ENCODE measurements around the gene UBE2G1. TPM values are rescaled to one million over a fixed set of nuclear protein-coding genes. Genes with fewer than 3 reads are reported as not detected.

The UBE2G1 gene
- total RNA-seq, 4 donors from 2014 or later: 152 to 217 (median 180) TPM

DNA sequence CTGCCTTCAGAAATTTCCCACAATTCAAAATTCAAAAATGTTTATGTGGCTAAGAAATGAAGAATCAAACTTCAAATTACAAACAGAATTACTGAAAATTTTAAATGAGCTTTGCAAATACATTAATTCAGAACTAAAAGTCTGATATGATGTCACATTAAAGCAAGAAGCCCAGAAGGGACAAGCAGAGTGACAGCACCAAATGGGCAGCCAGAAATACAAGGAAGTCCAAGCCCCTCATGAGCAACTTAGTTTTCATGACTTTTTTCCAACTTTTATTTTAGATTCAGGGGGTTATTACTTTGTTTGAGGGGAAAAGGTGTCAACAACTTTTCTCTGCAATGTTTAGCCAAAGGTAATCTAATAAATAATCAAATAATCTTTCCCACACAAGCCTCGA lies 21.5 kb downstream of the UBE2G1 start:
- peaks cover 73% of the 10 kb centered on the region in 2 donors for H3K4me1 ChIP-seq
- H3K9me3 ChIP-seq: no peaks in the 10 kb centered on the region
- H3K4me3 ChIP-seq: peak overlapping the region in 3 of 4 donors; percentile 3 to 21 (median 3)
- ATAC-seq: no peak
- H3K27ac ChIP-seq: peak overlapping the region; percentile 74 to 94 (median 88)
- in situ Hi-C loops (cut with MboI; ENCODE audit: low sequenced_read_pairs in 4 of 4): no loop called here
- H3K27me3 ChIP-seq: no peaks in the 10 kb centered on the region
- TF ChIP-seq POLR2A (IDR thresholded peaks at IDR 0.05): no peak
- TF ChIP-seq, protein P1, sequence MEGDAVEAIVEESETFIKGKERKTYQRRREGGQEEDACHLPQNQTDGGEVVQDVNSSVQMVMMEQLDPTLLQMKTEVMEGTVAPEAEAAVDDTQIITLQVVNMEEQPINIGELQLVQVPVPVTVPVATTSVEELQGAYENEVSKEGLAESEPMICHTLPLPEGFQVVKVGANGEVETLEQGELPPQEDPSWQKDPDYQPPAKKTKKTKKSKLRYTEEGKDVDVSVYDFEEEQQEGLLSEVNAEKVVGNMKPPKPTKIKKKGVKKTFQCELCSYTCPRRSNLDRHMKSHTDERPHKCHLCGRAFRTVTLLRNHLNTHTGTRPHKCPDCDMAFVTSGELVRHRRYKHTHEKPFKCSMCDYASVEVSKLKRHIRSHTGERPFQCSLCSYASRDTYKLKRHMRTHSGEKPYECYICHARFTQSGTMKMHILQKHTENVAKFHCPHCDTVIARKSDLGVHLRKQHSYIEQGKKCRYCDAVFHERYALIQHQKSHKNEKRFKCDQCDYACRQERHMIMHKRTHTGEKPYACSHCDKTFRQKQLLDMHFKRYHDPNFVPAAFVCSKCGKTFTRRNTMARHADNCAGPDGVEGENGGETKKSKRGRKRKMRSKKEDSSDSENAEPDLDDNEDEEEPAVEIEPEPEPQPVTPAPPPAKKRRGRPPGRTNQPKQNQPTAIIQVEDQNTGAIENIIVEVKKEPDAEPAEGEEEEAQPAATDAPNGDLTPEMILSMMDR (IDR thresholded peaks at IDR 0.05 in 4 of 5, conservative IDR thresholded peaks at IDR 0.05 in 1 of 5): no peak
- H3K36me3 ChIP-seq: no peaks in the 10 kb centered on the region
- intact Hi-C loops (cut with DNase I; ENCODE audit: low total_unique reads): no loop called here
- DNase-seq: no peak

DNA sequence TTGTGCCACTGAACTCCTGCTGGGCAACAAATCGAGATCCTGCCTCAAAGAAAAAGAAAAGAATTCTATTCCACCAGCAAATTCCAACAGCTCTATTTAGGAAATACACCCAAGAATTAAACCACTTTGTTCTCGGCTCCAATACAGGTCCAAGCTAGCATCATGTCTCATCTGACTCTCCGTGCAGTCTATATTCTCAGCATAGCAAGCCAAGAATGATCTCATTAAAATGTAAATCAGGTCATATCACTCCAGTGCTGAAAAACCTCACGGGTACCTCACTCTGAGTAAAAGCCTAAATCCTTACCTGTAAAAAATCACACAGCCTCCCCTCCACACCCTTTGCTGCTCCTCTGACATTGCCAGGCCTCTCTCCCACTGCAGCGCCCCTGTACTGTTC lies 23.9 kb downstream of the UBE2G1 start:
- ATAC-seq (no peak), DNase-seq (no peak)
- Histone ChIP-seq H3K36me3 (no peaks in the 10 kb centered on the region), H3K4me3 (peak overlapping the region in 3 of 4 donors; percentile 5 to 32 (median 14)), H3K27ac (peak overlapping the region; percentile 74 to 94 (median 88)), H3K4me1 (peaks cover 90 to 93% of the 10 kb centered on the region in 2 donors), H3K9me3 (no peaks in the 10 kb centered on the region), H3K27me3 (no peaks in the 10 kb centered on the region)
- no peak for TF ChIP-seq POLR2A (IDR thresholded peaks at IDR 0.05)
- TF ChIP-seq, protein P1 (IDR thresholded peaks at IDR 0.05 in 4 of 5, conservative IDR thresholded peaks at IDR 0.05 in 1 of 5): no peak
- in situ Hi-C loops (cut with MboI; ENCODE audit: low sequenced_read_pairs in 4 of 4): no loop called here
- intact Hi-C loops (cut with DNase I; ENCODE audit: low total_unique reads): no loop called here

DNA sequence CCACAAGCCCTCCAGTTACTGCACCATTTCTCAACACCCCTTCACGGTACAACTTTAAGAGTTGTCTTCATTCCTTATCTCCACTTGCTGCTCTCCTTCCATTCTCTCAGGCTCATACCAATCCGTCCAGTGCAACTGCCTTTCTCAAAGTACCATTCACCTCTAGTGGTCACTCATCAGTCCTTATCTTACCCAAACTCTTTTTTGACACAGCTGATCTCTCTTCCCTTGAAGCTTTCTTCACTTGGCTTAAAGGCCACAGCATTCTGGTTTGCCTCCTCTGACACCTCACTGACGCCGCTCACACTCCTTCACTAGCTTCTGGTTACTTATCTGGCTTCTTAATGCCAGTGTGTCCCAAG lies 24.9 kb downstream of the UBE2G1 start:
- H3K36me3 ChIP-seq: no peaks in the 10 kb centered on the region
- DNase-seq (no peak), ATAC-seq (peak; percentile 25 to 35)
- H3K4me1 ChIP-seq: peaks cover 84 to 89% of the 10 kb centered on the region in 2 donors
- H3K27me3 ChIP-seq: no peaks in the 10 kb centered on the region
- in situ Hi-C loops (cut with MboI; ENCODE audit: low sequenced_read_pairs in 4 of 4): no loop called here
- H3K4me3 ChIP-seq: peak overlapping the region; percentile 9 to 32 (median 20)
- intact Hi-C loops (cut with DNase I; ENCODE audit: low total_unique reads): loop anchor here (2.0 kb wide), 1 partner anchor 21 kb away; no protein-coding TSS in a partner anchor
- TF ChIP-seq, protein P1 (IDR thresholded peaks at IDR 0.05 in 4 of 5, conservative IDR thresholded peaks at IDR 0.05 in 1 of 5): no peak
- no peak for TF ChIP-seq POLR2A (IDR thresholded peaks at IDR 0.05)
- peak overlapping the region; percentile 74 to 94 (median 88) for H3K27ac ChIP-seq
- H3K9me3 ChIP-seq: no peaks in the 10 kb centered on the region

DNA sequence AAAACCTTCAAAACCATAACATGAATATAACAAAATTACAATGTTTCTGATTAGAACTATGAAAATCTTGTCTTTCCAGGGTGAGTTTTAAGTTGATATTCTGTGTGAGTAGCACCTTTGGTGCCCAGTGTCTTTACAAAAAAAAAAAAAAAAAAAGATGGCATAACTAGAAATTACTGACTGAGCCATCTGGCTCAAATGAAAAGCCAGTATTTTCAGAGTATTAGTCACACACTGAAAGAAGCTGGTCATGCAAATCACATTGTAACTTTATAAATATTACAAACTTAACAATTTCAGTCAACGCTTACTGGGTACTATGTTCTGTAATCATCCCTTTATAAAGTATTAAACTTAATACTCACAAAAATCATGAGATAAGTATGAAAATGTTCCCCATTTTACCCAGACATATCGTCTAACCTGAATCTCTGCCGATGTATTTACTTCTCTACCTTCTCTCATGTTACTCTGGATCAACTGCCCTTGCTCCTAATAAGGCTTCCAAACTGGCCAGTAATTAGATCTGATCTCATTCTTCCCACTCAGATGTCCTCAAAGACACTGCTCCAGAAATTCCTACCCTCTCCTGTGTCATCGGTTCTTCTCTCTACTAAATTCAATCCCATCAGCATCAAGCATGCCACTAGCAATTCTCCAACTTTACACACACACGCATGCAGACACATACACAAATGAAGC lies 25.4 kb downstream of the UBE2G1 start:
- Histone ChIP-seq H3K36me3 (no peaks in the 10 kb centered on the region), H3K9me3 (no peaks in the 10 kb centered on the region), H3K27ac (peak overlapping the region; percentile 74 to 94 (median 88)), H3K27me3 (no peaks in the 10 kb centered on the region), H3K4me1 (peaks cover 78 to 91% of the 10 kb centered on the region in 2 donors), H3K4me3 (peak overlapping the region; percentile 9 to 32 (median 20))
- in situ Hi-C loops (cut with MboI; ENCODE audit: low sequenced_read_pairs in 4 of 4): no loop called here
- peak in 1 of 2 donors; percentile 28 for TF ChIP-seq POLR2A (IDR thresholded peaks at IDR 0.05)
- TF ChIP-seq, protein P1 (IDR thresholded peaks at IDR 0.05 in 4 of 5, conservative IDR thresholded peaks at IDR 0.05 in 1 of 5): no peak
- peak; percentile 89 for ATAC-seq
- peak in 1 of 2 donors; percentile 33 for DNase-seq
- intact Hi-C loops (cut with DNase I; ENCODE audit: low total_unique reads): loop anchor here (2.0 kb wide), 1 partner anchor 22 kb away; no protein-coding TSS in a partner anchor
